Neural progenitor cell (in vitro differentiated cells): ENCODE results near the gene CTH.

ENCODE experiments used
- EZH2 ChIP-seq: fragments of 200-600 bp; sonication (generic); IDR thresholded peaks from 2 replicates; pipeline ENCODE4 v1.6.1; 2017; ENCODE audit warnings: antibody characterized with exemption, mild to moderate bottlenecking, moderate library complexity
- TF ChIP-seq, protein P1 (sequence below): fragments of 200-600 bp; sonication (generic); IDR thresholded peaks from 2 replicates; pipeline ENCODE4 v1.5.1; 2017; ENCODE audit warnings: antibody characterized with exemption, mild to moderate bottlenecking

DNA sequence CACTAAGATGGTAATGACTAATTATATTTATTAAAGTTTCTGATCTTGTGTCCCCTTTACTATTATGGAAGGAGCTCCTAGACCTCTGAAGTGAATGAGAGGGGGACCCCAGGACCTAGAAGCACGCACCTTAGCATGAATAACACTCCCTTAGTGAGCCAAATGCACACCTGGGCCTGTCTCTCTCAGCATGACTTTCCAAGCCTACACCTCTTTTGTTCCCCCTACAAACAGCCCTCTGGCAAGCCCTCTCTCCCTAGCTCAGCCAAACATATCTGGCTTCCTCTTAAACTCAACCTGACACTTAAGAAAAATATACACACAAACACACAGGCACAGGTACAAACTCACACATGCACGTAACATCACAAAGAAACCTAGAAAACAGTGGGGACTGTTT is 7.3 kb upstream of the CTH start:
- TF ChIP-seq, protein P1, sequence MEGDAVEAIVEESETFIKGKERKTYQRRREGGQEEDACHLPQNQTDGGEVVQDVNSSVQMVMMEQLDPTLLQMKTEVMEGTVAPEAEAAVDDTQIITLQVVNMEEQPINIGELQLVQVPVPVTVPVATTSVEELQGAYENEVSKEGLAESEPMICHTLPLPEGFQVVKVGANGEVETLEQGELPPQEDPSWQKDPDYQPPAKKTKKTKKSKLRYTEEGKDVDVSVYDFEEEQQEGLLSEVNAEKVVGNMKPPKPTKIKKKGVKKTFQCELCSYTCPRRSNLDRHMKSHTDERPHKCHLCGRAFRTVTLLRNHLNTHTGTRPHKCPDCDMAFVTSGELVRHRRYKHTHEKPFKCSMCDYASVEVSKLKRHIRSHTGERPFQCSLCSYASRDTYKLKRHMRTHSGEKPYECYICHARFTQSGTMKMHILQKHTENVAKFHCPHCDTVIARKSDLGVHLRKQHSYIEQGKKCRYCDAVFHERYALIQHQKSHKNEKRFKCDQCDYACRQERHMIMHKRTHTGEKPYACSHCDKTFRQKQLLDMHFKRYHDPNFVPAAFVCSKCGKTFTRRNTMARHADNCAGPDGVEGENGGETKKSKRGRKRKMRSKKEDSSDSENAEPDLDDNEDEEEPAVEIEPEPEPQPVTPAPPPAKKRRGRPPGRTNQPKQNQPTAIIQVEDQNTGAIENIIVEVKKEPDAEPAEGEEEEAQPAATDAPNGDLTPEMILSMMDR, result no peak
- TF ChIP-seq EZH2, result no peak
